Cortex of kidney (tissue), 1 donor: Measurements from ENCODE around the gene PTOV1.

Experiments used
- DNase-seq: peaks from one replicate; lab custom pipeline; 2025; lab: John Stamatoyannopoulos, UW

PTOV1 gene

DNA sequence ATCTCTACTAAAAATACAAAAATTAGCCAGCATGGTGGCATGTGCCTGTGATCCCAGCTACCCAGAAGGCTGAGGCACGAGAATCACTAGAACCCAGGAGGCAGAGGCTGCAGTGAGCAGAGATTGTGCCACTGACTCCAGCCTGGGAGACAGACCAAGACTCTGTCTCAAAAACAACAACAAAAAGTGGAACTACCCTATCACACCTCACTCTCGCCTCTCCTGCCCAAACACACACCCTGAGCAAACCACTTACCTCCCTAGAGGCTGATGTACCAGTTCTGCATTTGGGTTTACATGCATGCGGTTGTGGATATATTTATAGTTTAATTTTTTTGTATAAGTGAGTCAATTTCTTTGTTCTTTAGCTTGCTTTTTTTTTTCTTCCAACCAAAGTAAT lies 7.7 kb upstream of the PTOV1 start:
- DNase-seq, result no peak

DNA sequence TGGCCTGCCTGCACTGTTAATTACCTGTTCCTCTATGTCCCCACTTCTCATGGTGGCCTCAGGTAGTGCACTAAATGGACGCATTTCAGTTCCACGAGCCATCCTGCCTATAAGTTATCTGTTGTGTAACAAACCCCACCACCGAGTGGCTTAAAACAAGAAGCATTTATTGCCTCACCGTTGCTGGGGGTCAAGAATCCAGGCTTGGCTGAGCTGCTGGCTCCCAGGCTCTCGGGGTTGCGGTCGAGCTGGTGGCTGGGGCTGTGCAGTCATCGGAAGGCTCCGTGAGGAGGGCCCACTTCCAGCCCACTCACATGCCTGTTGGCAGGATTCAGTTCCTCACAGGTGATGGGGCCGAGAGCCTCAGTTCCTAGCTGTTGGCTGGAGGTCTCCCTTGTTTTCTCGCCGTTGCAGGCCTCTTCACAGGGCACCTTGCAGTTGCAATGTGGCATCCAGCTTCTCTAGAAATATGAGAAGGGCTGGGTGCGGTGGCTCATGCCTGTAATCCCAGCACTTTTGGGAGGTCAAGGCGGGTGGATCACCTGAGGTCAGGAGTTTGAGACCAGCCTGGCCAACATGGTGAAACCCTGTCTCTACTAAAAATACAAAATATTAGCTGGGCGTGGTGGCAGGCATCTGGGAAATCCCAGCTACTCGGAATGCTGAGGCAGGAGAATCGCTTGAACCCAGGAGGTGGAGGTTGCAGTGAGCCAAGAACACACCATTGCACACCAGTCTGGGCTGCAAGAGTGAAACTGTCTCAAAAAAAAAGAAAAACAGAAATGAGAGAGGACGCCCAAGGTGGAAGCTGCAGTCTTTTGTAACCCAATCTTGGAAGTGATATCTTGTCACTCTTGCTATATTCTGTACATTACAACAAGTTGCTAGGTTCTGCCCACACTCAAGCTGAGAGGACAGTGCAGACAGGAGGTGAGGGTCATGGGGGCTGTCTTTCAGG lies 6.5 kb upstream of the PTOV1 start:
- DNase-seq, result no peak

DNA sequence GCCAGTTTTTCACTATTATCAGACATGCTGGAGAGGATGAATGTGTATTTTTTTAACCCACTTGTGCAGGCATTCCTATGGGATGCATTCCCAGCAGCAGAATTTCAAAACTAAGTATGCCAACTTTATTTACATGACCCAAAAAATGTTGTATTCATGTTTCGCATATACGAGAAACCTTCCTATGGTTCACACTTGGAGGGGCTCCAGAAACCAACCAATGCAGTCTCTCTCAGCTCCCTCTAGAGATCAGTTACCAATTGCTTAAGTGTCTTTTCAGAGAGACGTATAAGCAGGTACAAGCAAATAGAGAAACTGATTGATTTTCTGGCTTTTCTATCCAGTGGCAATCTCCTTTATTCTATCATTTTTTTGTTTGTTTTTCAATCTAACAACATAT lies 5.5 kb upstream of the PTOV1 start:
- DNase-seq, result no peak

DNA sequence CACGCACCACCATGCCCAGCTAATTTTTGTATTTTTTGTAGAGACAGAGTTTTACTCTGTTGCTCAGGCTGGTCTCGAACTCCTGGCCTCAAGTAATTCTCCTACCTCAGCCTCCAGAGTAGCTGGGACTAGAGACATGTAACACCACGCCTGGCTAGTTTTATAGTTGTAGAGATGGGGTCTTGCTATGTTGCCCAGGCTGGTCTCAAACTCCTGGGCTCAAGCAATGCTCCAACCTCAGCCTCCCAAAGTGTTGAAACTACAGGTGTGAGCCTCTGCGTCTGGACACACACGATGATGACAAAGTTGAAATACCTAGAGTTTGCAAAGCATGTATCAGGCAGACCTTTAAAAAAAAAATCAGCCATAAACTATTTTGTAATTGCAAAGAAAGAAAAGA lies 4.6 kb upstream of the PTOV1 start:
- no peak for DNase-seq

DNA sequence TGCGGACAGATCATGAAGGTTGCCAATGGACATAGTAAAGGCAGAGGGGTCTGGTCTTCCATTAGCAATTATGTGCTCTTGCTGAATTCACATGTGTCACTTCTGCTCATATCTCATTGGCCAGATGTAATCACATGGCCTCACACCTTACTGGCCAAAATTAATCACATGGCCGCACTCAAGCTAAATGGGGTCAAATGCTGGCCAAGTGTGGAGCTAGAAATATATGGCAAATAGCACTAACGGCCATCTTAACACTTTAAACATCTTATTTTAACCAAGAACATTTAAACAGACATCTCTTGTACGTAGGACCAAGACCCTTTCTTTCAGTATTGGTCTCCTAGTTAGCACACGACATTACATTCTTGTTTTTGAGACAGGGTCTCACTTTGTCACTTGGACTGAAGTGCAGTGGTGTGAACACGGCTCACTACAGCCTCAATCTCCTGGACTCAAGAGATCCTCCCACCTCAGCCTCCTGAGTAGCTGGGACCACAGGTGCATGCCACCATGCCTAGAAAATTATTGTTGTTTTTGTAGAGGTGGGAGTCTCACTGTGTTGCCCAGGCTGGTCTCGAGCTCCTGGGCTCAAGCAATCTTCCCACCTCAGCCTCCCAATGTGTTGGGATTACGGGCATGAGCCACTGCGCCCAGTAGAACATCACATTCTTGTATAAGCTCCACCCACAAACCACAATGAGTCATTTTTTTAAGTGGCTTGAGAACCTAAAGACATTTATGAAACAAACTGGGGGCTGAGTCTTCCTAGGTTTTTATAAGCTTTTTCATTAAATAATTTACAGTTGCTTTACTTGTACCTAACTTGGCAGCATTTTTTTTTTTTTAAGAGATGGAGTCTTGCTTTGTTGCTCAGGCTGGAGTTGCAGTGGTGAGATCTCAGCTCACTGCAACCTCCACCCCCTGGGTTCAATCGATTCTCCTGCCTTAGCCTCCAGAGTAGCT lies 2.9 kb upstream of the PTOV1 start:
- no peak for DNase-seq

DNA sequence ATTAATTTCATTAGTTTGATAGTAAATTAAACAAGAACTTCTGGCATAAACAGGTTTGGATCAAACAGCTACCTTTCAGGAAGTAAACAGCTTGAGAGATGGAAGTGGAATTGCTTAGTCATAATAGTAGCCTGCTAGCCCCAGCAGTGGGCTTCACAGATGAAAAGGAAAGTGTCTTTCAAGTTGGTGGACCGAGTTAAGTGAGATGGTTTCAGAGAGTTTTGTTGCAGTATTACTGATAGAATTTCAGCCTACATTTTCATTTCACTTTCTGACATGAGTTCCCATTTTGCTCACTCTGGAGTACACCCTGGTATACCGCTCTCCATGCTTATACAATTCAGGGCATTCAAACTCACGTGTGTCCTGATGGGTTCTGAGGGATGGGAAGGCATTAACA lies 2.0 kb upstream of the PTOV1 start:
- no peak for DNase-seq

DNA sequence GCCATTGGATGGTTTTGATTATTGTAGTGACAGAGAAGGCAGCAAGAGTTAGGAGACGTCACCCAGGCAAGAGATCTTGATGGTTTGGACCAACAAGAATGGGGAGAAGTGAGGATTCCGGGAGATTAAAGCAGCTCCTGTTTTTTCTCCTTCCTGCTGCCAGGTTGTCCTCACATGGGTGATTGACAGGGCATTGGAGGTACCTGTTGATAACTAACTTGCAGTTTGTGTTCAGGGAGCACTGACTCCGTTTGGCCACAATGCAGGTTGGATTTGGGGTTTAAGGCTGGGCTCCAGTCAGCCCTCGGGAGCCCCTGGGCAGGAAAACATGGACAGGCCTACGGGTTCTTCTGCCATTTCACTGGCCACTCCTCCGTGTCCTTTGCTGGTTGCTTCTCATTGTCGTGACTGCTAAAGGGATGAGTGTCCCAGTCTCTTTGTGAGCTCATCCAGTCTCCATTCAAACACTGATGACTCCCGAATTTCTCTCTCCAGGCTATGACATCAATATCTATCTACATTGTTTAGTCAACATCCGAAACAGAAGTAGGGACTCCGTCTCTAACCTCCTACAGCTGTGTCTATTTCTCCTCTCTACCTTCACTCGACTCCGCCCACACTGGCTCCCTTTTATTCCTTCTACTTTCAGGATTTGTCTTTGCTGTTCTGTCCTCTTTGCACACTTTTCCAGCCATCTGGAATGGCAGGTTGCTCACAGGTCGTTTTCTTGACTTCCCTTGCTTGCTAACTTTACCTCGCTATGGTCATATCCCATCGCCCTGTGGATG lies 1.3 kb upstream of the PTOV1 start:
- DNase-seq, result no peak

DNA sequence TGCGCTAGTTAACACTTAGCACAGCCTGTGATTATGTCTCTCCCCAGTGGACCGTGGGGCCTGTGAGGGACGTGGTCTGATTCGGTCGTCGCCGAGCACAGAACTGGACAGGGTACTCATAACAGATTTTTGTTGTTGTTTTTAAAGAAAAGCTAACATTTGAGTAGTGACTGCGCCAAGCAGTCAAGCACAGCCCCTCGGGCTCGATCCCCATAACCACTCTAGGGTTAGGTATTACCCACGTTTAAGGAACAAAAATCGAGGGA lies 805 bp upstream of the PTOV1 start:
- no peak for DNase-seq

DNA sequence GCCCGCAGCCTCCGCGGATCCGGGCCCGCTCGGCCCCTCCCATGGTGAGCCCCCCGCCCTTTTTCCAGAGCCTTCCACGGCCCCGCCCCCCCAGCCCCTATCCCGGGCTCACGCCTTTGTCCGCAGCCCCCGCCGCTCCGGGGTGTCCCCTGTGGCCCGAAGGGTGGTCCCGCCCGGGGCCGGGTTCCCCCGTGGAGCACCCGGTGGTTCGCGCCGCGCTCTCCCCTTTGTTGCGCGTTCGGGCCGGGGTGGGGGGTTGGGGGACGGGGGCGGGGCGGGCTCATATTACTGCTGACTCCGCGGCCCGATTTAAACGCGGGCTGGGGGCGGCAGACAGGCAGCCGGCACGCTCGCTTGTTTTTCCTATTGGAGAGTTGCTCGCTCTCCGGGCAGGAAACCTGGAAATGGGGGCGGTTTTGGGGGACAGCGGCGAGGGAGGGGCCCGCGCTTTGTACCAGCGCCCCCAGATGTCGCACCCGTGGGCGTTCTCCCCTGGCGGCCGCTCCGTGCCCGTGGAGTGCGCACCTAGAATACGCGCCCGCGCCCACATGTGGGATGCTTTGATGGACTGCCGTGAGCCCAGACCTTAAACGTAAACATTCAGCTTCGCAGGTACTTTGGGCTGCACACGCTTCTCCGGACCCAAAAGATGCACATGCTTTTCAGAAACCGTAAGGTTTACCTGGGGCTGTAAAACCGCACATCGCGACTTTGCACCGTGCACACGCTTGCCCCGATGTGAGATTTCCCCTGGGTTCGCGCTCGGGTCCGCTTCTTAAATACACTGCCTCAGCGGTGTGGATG lies 699 bp downstream of the PTOV1 start:
- no peak for DNase-seq

DNA sequence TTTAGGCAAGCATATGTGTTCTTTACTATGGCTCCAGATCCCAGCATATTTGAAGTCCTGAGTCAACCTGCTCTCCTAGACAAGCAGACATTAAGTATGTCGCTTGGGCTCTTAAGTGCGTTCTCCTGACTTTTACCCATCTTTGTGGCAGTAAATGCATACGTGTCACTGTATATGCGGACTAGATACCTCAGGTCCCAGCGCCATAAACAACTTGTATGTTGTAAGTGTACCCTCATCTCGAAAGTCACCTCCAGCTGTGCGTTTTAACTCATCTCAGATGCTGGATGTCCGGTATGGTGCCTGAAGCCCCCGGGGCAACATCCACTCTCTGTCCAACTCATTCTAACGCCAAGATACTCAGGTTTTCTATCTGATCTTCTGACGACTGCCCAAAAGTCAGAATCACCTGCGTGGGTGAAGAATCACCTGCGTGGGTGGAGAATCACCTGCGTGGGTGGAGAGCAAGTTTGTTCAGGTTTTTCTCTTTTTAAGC lies 1.7 kb downstream of the PTOV1 start:
- DNase-seq, result no peak

DNA sequence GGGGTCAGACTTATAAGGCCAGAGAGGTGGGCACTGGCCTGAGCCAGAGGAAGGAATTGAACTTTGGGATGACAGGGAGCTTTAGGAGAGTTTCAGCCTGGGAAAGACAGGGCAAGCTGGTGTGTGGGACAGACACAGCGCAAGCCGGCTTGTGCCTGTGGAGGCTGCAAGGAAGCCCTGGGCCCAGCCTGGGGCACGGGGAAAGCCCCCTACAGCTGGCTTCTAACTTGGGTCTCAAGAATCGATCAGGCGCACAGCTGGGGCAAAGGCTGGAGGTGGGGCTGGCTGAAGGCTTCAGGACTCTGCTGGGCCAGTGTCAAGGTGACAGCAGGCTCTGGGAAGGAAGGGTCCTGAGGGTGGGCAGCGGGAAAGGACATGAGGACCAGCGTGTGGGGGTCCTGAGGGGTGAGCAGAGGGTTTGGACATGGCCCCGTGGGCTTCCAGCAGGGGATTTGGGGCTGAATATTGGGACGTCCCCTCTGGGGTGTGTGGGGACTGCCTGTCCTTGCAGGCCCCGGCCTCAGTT lies 3.0 kb downstream of the PTOV1 start:
- no peak for DNase-seq

DNA sequence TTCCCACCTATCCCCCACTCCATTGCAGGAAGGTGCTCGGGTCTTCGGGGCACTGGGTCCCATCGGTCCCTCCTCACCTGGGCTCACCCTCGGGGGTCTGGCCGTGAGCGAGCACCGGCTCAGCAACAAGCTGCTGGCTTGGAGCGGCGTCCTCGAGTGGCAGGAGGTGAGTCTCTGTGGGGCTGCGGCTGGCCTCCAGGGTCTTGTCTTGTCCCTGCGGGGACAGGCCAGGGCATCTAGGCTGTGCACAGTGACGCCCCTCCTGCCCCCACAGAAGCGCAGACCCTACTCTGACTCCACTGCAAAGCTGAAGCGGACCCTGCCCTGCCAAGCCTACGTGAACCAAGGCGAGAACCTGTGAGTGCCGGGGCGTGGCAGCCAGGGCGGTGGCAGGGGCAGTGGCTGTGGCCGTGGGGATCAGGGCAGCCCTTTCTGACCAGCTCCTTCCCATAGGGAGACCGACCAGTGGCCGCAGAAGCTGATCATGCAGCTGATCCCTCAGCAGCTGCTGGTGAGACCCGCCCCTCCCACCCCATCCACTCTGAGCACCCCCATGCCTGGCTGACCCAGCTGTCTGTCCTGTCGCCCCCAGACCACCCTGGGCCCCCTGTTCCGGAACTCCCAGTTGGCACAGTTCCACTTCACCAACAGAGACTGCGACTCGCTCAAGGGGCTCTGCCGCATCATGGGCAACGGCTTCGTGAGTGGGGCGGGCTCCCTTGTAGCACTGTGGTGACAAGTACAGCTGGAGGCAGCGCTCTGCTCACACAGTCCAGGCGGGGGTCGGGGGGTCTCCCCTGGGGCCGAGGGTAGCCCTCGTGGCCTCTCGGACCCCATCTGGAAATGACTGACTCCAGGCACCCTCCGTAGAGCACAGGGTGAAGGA lies 3.7 kb downstream of the PTOV1 start:
- DNase-seq, result no peak

DNA sequence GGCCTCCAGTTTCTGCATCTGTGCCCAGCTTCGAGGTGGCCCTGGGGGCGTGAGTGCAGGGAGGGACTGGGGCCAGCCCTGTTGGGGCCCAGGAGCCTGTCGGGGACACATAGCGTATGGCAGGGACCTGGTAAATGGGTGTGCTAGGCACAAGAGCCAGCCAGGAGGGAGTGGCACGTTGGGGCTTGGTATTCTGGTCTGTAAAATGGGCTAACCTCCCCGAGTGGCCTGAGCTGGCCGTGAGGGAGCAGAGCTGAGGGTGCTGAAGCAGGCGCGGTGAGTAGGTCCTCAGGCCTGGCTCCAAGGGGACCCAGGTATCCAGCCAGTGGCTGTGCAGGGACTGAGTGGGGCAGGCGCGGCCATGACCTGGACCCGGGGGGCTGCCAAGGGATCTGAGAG lies 4.3 kb downstream of the PTOV1 start:
- DNase-seq, result no peak

DNA sequence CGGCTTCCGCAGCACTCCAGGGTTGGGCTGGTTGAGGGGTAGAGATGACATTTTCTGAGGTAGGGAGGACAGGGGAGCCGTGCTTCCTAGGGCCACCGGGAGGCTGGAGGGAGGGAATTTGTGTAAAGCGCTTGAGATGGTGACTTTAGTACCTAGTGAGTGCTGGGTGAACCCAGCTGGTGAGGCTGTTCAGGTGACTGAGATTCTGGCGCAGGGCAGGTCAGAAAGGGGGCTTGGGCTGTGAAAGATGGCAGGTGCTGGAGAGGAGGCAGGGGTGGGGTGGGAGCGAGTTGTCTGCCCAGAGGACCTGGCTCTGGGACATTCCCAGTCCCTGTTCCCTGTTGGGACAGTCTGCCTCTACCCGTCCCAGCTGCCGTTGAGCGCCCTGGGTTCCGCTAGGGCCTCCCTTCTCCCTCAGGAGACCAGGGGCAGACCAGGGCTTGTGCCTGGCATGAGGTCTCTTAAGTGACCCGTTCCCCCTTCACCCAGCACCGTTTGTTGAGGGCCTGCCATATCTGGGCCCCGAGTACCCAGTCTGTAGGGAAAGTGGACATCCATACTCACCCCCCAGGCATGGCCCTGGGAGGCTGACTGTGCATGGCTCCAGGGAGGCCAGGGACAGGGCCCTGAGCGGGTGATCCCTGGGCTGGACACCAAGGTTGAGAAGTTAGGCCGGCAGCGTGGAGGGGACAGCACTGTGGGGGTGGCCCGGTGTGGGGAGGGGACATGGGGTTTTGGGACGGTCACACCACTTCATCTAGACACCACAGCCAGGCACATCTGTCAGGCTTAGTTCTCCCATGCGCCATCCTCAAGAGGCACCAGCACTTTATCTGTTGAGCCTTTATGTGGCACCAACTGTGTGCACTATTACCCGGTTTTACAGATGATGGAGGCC lies 5.0 kb downstream of the PTOV1 start:
- no peak for DNase-seq

DNA sequence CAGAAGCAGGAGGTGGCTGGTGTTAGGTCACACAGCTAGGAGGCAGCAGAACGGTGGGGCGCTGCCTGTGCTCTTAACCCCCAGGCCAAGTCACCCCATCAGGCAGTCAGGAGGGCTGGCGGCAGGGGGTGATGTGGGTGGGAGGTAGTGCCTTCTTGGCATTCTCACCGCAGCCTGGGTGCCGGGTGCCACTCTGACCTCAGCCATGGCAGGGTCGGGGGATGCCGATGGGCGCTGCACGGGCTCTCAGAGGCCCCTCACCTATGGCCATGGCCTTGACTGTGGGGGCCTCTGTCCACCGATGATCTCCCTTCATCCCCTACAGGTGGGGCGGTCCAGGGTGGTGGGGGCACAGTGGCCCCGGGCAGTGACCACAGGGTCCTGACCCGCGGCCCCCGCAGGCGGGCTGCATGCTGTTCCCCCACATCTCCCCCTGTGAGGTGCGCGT lies 5.6 kb downstream of the PTOV1 start:
- DNase-seq, result no peak

DNA sequence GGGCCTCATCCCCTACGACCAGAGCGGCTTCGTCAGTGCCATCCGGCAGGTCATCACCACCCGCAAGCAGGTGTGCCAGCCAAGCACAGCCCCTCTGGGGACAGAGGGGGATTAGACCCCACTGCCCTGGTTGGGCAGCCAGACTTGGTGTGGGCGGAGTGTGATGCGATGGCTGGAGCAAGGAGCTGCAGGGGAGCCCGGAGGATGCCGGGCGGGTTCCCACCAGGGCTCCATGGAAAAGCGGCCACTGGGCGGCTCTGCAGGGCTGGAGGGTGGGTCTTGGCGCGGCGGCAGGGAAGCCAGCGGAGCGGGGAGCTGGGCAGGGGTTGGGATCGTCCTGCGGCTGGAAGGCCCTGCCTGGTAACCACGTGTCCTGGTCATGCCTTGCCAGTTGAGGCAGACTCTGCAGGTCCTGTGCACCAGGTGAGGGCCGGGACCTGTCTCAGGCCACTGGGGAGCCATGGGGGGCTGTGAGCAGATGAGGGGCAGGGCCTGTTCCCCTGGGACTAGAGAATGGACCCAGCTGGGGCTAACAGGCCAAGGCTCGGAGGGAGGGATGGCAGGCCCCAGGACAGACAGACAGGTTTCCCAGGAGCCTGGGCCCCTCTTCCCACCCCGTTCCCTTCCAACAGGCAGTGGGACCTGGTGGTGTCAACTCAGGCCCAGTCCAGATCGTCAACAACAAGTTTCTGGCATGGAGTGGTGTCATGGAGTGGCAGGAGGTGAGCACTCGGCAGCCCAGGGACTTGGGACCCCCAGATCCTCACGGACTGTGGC lies 6.3 kb downstream of the PTOV1 start:
- DNase-seq, result no peak

DNA sequence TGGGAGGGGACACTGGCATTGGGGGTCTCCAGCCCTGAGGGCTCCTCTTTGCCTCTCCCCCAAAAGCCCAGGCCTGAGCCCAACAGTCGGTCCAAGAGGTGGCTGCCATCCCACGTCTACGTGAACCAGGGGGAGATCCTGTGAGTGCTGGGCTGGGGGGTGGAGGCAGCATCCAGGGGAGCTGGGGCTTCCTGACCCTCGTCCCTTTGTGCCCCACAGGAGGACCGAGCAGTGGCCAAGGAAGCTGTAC lies 6.8 kb downstream of the PTOV1 start:
- no peak for DNase-seq
